T-helper 1 cell (primary cell): ENCODE results near the gene LARP6.
"Not testable (repeated sequence)": the region's sequence is repeated elsewhere in the genome, so short reads cannot be mapped to it uniquely, and the experiment has no call there.

Source experiments
- DNase-seq, 5 donors: peaks; one replicate each; pipeline ENCODE4 v3.0.0-alpha.2; 2012 to 2020

Gene LARP6

GRCh38 chr15:70858614-70859321, 4.8 kb upstream of the LARP6 start:
- DNase-seq: not testable (repeated sequence)

- no peak for DNase-seq
These were observed 3.8 kb upstream of the LARP6 start for GRCh38 chr15:70857562-70858285.

- DNase-seq: no peak
These were observed 3.1 kb upstream of the LARP6 start for GRCh38 chr15:70856884-70857561.

GRCh38 chr15:70856177-70856883, 2.4 kb upstream of the LARP6 start:
- DNase-seq: no peak

- no peak for DNase-seq
These were observed 1.8 kb upstream of the LARP6 start for GRCh38 chr15:70855764-70856163.

- DNase-seq: no peak
These were observed 664 bp upstream of the LARP6 start for GRCh38 chr15:70854666-70854976.

GRCh38 chr15:70853318-70853972, 512 bp downstream of the LARP6 start:
- DNase-seq: no peak

- DNase-seq: no peak
These were observed 1.2 kb downstream of the LARP6 start for GRCh38 chr15:70852501-70853317.

GRCh38 chr15:70851889-70852288, 2.1 kb downstream of the LARP6 start:
- no peak for DNase-seq

GRCh38 chr15:70845602-70846360, 8.2 kb downstream of the LARP6 start:
- DNase-seq: no peak

- DNase-seq: no peak
These were observed 16.5 kb downstream of the LARP6 start for GRCh38 chr15:70837476-70837875.

GRCh38 chr15:70835841-70836240, 18.1 kb downstream of the LARP6 start:
- DNase-seq: no peak

GRCh38 chr15:70835415-70835814, 18.5 kb downstream of the LARP6 start:
- DNase-seq: no peak

- DNase-seq: no peak
These were observed 19.0 kb downstream of the LARP6 start for GRCh38 chr15:70834999-70835398.

- no peak for DNase-seq
These were observed 19.8 kb downstream of the LARP6 start for GRCh38 chr15:70833861-70834765.

- no peak for DNase-seq
These were observed 20.5 kb downstream of the LARP6 start for GRCh38 chr15:70833422-70833821.

- no peak for DNase-seq
These were observed 21.8 kb downstream of the LARP6 start for GRCh38 chr15:70832176-70832575.

GRCh38 chr15:70831094-70831911, 22.7 kb downstream of the LARP6 start:
- no peak for DNase-seq

- no peak for DNase-seq
These were observed 23.3 kb downstream of the LARP6 start for GRCh38 chr15:70830615-70831014.
